T47D (cell line): ENCODE data around the gene LIM2.

Source experiments
- DNase-seq, 2 experiments: peaks; one replicate each; pipeline versions ENCODE4 v3.0.0 to v3.0.0-alpha.2; 2011 to 2012; ENCODE audit warnings: low read depth in 1 of 2, low spot score in 1 of 2
- JUND ChIP-seq: IDR thresholded peaks from 2 replicates; pipeline ENCODE4 v1.6.1; 2012; ENCODE audit warnings: low read depth
- in situ Hi-C: cut with HindIII; loops from 2 replicates; pipeline ENCODE4 v1.10.0; 2016; ENCODE audit warnings: low sequenced_read_pairs, low pct_unique_long_range_greater_than_20kb

The LIM2 gene

GRCh38 chr19:51354103-51354741 lies 33.6 kb downstream of the LIM2 start:
- TF ChIP-seq JUND = no peak
- DNase-seq = no peak
- in situ Hi-C loops = no loop called here

GRCh38 chr19:51352783-51353360 lies 34.9 kb downstream of the LIM2 start:
- in situ Hi-C loops = no loop called here
- DNase-seq = no peak
- no peak for TF ChIP-seq JUND

- in situ Hi-C loops = no loop called here
- TF ChIP-seq JUND = no peak
- no peak for DNase-seq
Measured at GRCh38 chr19:51351266-51351990, 36.3 kb downstream of the LIM2 start.

GRCh38 chr19:51347209-51347928 lies 40.4 kb downstream of the LIM2 start:
- DNase-seq = no peak
- in situ Hi-C loops = no loop called here

GRCh38 chr19:51346742-51347141 lies 41.0 kb downstream of the LIM2 start:
- in situ Hi-C loops = no loop called here
- DNase-seq = no peak
- TF ChIP-seq JUND = no peak

More at GRCh38 chr19:51347209-51347928, 40.4 kb downstream of the LIM2 start:
- TF ChIP-seq JUND = no peak

GRCh38 chr19:51345076-51345620 lies 42.6 kb downstream of the LIM2 start:
- DNase-seq = no peak
- in situ Hi-C loops = no loop called here
- TF ChIP-seq JUND = no peak

GRCh38 chr19:51342631-51343569 lies 44.9 kb downstream of the LIM2 start:
- TF ChIP-seq JUND = no peak
- DNase-seq = peak in 1 of 2 experiments; percentile 68
- in situ Hi-C loops = no loop called here

- in situ Hi-C loops = no loop called here
- no peak for TF ChIP-seq JUND
Measured at GRCh38 chr19:51341976-51342580, 45.7 kb downstream of the LIM2 start, which contains the start of gene VSIG10L. VSIG10L (minus strand) TSS chr19:51342139; CDS start chr19:51342124, 15 bp downstream.

GRCh38 chr19:51341066-51341465 lies 46.7 kb downstream of the LIM2 start:
- in situ Hi-C loops = no loop called here
- no peak for DNase-seq
- TF ChIP-seq JUND = no peak

More at GRCh38 chr19:51341976-51342580, 45.7 kb downstream of the LIM2 start, which contains the start of gene VSIG10L:
- peak; percentile 39 to 86 for DNase-seq

GRCh38 chr19:51339687-51340656 lies 47.8 kb downstream of the LIM2 start:
- DNase-seq = peak; percentile 92 to 97
- no peak for TF ChIP-seq JUND
- in situ Hi-C loops = no loop called here
